OCI-LY1 (cell line): ENCODE results near the gene MTMR12.

ENCODE experiments used
- H2AFZ ChIP-seq: fragments of 200-600 bp; sonication (generic), shearing (Covaris generic); 2 replicates; pipeline ENCODE4 v1.6.0; 2014; ENCODE audit warnings: antibody characterized with exemption, mild to moderate bottlenecking, low read length
- H3F3A ChIP-seq: fragments of 200-600 bp; sonication (generic), shearing (Covaris generic); 2 replicates; pipeline ENCODE4 v1.6.0; 2014; ENCODE audit warnings: mild to moderate bottlenecking, antibody characterized with exemption, low read length, moderate library complexity; ENCODE audit not compliant: insufficient read depth
- H3K27ac ChIP-seq: fragments of 200-600 bp; sonication (generic); 2 replicates; pipeline ENCODE4 v1.5.1; 2014; ENCODE audit warnings: low read length, mixed run types, mild to moderate bottlenecking, low read depth; ENCODE audit not compliant: poor library complexity, severe bottlenecking
- H3K27me3 ChIP-seq: fragments of 200-600 bp; sonication (generic); 2 replicates; pipeline ENCODE4 v1.6.0; 2014; ENCODE audit warnings: antibody characterized with exemption, mild to moderate bottlenecking, low read length, moderate library complexity; ENCODE audit not compliant: insufficient read depth
- H3K36me3 ChIP-seq: fragments of 200-600 bp; sonication (generic); 2 replicates; pipeline ENCODE4 v1.6.1; 2014; ENCODE audit warnings: mild to moderate bottlenecking, antibody characterized with exemption, low read length, moderate library complexity, mixed read lengths; ENCODE audit not compliant: insufficient read depth
- H3K4me1 ChIP-seq: fragments of 200-600 bp; sonication (generic); 2 replicates; pipeline ENCODE4 v1.5.1; 2014; ENCODE audit warnings: mild to moderate bottlenecking, low read length, moderate library complexity; ENCODE audit not compliant: insufficient read depth, severe bottlenecking
- H3K4me2 ChIP-seq: fragments of 200-600 bp; sonication (generic), shearing (Covaris generic); 2 replicates; pipeline ENCODE4 v1.6.1; 2014; ENCODE audit warnings: low read length
- H3K4me3 ChIP-seq: fragments of 200-600 bp; sonication (generic); 2 replicates; pipeline ENCODE4 v1.5.1; 2014; ENCODE audit warnings: low read length, low read depth, mild to moderate bottlenecking, mixed read lengths; ENCODE audit not compliant: poor library complexity, severe bottlenecking
- H3K79me2 ChIP-seq: fragments of 200-600 bp; shearing (Covaris generic); 2 replicates; pipeline ENCODE4 v1.6.1; 2016; ENCODE audit warnings: mixed run types, low read length, mixed read lengths; ENCODE audit not compliant: insufficient read depth
- H3K9ac ChIP-seq: fragments of 200-600 bp; sonication (generic), shearing (Covaris generic); 2 replicates; pipeline ENCODE4 v1.6.1; 2014; ENCODE audit warnings: mild to moderate bottlenecking, low read length, mixed read lengths
- H3K9me2 ChIP-seq: fragments of 200-600 bp; sonication (generic), shearing (Covaris generic); 2 replicates; pipeline ENCODE4 v1.6.1; 2014; ENCODE audit warnings: low read depth, mild to moderate bottlenecking, low read length, mixed read lengths
- H3K9me3 ChIP-seq: fragments of 200-600 bp; shearing (Covaris generic); 2 replicates; pipeline ENCODE4 v1.6.1; 2014; ENCODE audit warnings: low read length, mixed read lengths
- H4K20me1 ChIP-seq: fragments of 200-600 bp; sonication (generic), shearing (Covaris generic); 2 replicates; pipeline ENCODE4 v1.6.0; 2016; ENCODE audit warnings: mild to moderate bottlenecking, low read length; ENCODE audit not compliant: insufficient read depth
- CTCF ChIP-seq: fragments of 200-600 bp; sonication (generic), shearing (Covaris generic); IDR thresholded peaks from 2 replicates; pipeline ENCODE4 v1.5.1; 2017; ENCODE audit warnings: mild to moderate bottlenecking, antibody characterized with exemption, low read length, moderate library complexity, mixed read lengths
- EZH2 ChIP-seq: fragments of 200-600 bp; sonication (generic), shearing (Covaris generic); IDR thresholded peaks from 2 replicates; pipeline ENCODE4 v1.8.0; 2017; ENCODE audit warnings: borderline replicate concordance, mixed run types, mild to moderate bottlenecking, antibody characterized with exemption, low read length, moderate library complexity, mixed read lengths

The MTMR12 gene

GRCh38 chr5:32339198-32339597, 26.5 kb upstream of the MTMR12 start:
- Histone ChIP-seq H3K4me3 (no peak overlapping the region), H3K27ac (no peak overlapping the region), H3K4me2 (no peak overlapping the region), H2AFZ (no peak overlapping the region), H3K9me2 (no peaks in the 10 kb centered on the region), H3K9ac (no peak overlapping the region), H3K9me3 (peaks cover 15% of the 10 kb centered on the region), H3K4me1 (no peaks in the 10 kb centered on the region), H3K36me3 (no peaks in the 10 kb centered on the region), H3K79me2 (no peaks in the 10 kb centered on the region), H4K20me1 (no peaks in the 10 kb centered on the region), H3K27me3 (no peaks in the 10 kb centered on the region), H3F3A (no peaks in the 10 kb centered on the region)
- TF ChIP-seq EZH2, result no peak

- Histone ChIP-seq H2AFZ (no peak overlapping the region), H3K27ac (no peak overlapping the region), H3K9ac (no peak overlapping the region), H3K36me3 (no peaks in the 10 kb centered on the region), H3K27me3 (no peaks in the 10 kb centered on the region), H3K9me3 (no peaks in the 10 kb centered on the region), H3K9me2 (no peaks in the 10 kb centered on the region), H3F3A (no peaks in the 10 kb centered on the region), H4K20me1 (no peaks in the 10 kb centered on the region), H3K79me2 (no peaks in the 10 kb centered on the region), H3K4me3 (no peak overlapping the region), H3K4me2 (no peak overlapping the region), H3K4me1 (no peaks in the 10 kb centered on the region)
- TF ChIP-seq EZH2, result no peak
- no peak for TF ChIP-seq CTCF
Measured at GRCh38 chr5:32332966-32333365, 20.2 kb upstream of the MTMR12 start.

- no peaks in the 10 kb centered on the region for H3K9me3 ChIP-seq
- no peak overlapping the region for H3K9ac ChIP-seq
- no peak overlapping the region for H2AFZ ChIP-seq
- TF ChIP-seq EZH2, result no peak
- no peaks in the 10 kb centered on the region for H4K20me1 ChIP-seq
- no peak overlapping the region for H3K4me2 ChIP-seq
- H3K4me1 ChIP-seq, result no peaks in the 10 kb centered on the region
- H3K9me2 ChIP-seq, result no peaks in the 10 kb centered on the region
- H3K4me3 ChIP-seq, result no peak overlapping the region
- no peaks in the 10 kb centered on the region for H3K79me2 ChIP-seq
- no peaks in the 10 kb centered on the region for H3K36me3 ChIP-seq
- no peaks in the 10 kb centered on the region for H3F3A ChIP-seq
- H3K27ac ChIP-seq, result no peak overlapping the region
- H3K27me3 ChIP-seq, result no peaks in the 10 kb centered on the region
Measured at GRCh38 chr5:32332361-32332760, 19.6 kb upstream of the MTMR12 start.

- H3K9me3 ChIP-seq, result no peaks in the 10 kb centered on the region
- H4K20me1 ChIP-seq, result no peaks in the 10 kb centered on the region
- H3K9me2 ChIP-seq, result no peaks in the 10 kb centered on the region
- H3K79me2 ChIP-seq, result no peaks in the 10 kb centered on the region
- H2AFZ ChIP-seq, result no peak overlapping the region
- H3K4me2 ChIP-seq, result no peak overlapping the region
- no peak overlapping the region for H3K4me3 ChIP-seq
- H3K4me1 ChIP-seq, result no peaks in the 10 kb centered on the region
- TF ChIP-seq CTCF (no peak), EZH2 (no peak)
- no peak overlapping the region for H3K27ac ChIP-seq
- H3K9ac ChIP-seq, result no peak overlapping the region
- H3K36me3 ChIP-seq, result no peaks in the 10 kb centered on the region
- no peaks in the 10 kb centered on the region for H3F3A ChIP-seq
- no peaks in the 10 kb centered on the region for H3K27me3 ChIP-seq
Measured at GRCh38 chr5:32331935-32332274, 19.2 kb upstream of the MTMR12 start.
